PC-3 (cell line): ENCODE results near the gene FOXP3. TPM values are rescaled to one million over a fixed set of nuclear protein-coding genes. Genes with fewer than 3 reads are reported as not detected.

ENCODE experiments used
- ATAC-seq: fragments of 200-7000 bp; cut with Tn5 transposase; 2 replicates; pipeline ENCODE4 v1.9.1; 2020; ENCODE audit warnings: mild to moderate bottlenecking, moderate library complexity
- BruUV-seq: library from RNA; stranded (reverse); fragments of 400-500 nt; replicated peaks from 2 replicates; lab custom pipeline; 2021; lab: Mats Ljungman, UMichigan
- CTCF ChIA-PET: fragments of 300-600 bp; sonication (Branson Sonifier 250); formaldehyde crosslinking; loops from one replicate; lab custom pipeline; 2022; ENCODE audit warnings: antibody characterized with exemption; lab: Charles Lee
- POLR2A ChIA-PET: fragments of 300-600 bp; sonication (Branson Sonifier 250); formaldehyde crosslinking; loops from one replicate; lab custom pipeline; 2022; ENCODE audit warnings: antibody characterized with exemption; ENCODE audit not compliant: unreplicated experiment; lab: Charles Lee
- DNase-seq: peaks from one replicate; pipeline ENCODE4 v3.0.0-alpha.2; 2015
- H2AFZ ChIP-seq: fragments of 300-600 bp; sonication (generic); 2 replicates; pipeline ENCODE4 v1.6.0; 2016; ENCODE audit warnings: antibody characterized with exemption, low read length
- H3F3A ChIP-seq: fragments of 300-600 bp; sonication (generic); one replicate; pipeline ENCODE4 v1.6.0; 2017; ENCODE audit warnings: antibody characterized with exemption, low read length, control low read depth, mild to moderate bottlenecking; ENCODE audit not compliant: unreplicated experiment
- H3K27ac ChIP-seq: fragments of 300-600 bp; sonication (generic); 2 replicates; pipeline ENCODE4 v1.5.1; 2016; ENCODE audit warnings: mild to moderate bottlenecking, low read length
- H3K27me3 ChIP-seq: fragments of 300-600 bp; sonication (generic); 2 replicates; pipeline ENCODE4 v1.6.1; 2016; ENCODE audit warnings: low read length, mixed read lengths
- H3K36me3 ChIP-seq: fragments of 300-600 bp; sonication (generic); 2 replicates; pipeline ENCODE4 v1.6.1; 2016; ENCODE audit warnings: low read depth, mixed run types, low read length, mixed read lengths
- H3K4me1 ChIP-seq: fragments of 300-600 bp; sonication (generic); 2 replicates; pipeline ENCODE4 v1.5.1; 2016; ENCODE audit warnings: low read length; ENCODE audit not compliant: insufficient read depth
- H3K4me2 ChIP-seq: fragments of 300-600 bp; sonication (generic); 2 replicates; pipeline ENCODE4 v1.6.0; 2016; ENCODE audit warnings: low read length
- H3K4me3 ChIP-seq: fragments of 300-600 bp; sonication (generic); 2 replicates; pipeline ENCODE4 v1.5.1; 2016; ENCODE audit warnings: mild to moderate bottlenecking, low read length, mixed read lengths
- H3K79me2 ChIP-seq: fragments of 300-600 bp; sonication (generic); 2 replicates; pipeline ENCODE4 v1.6.1; 2017; ENCODE audit warnings: low read length, mixed read lengths
- H3K9ac ChIP-seq: fragments of 300-600 bp; sonication (generic); 2 replicates; pipeline ENCODE4 v1.6.0; 2016; ENCODE audit warnings: mild to moderate bottlenecking, low read length
- H3K9me2 ChIP-seq: fragments of 300-600 bp; sonication (generic); replicated peaks from 2 replicates; pipeline ENCODE4 v1.6.1; 2016; ENCODE audit warnings: mixed run types, low read length, mixed read lengths
- H3K9me3 ChIP-seq: fragments of 300-600 bp; sonication (generic); 2 replicates; pipeline ENCODE4 v1.6.1; 2016; ENCODE audit warnings: low read length, mixed read lengths
- H4K20me1 ChIP-seq: fragments of 300-600 bp; sonication (generic); 2 replicates; pipeline ENCODE4 v1.6.1; 2016; ENCODE audit warnings: low read length, mixed read lengths
- CTCF ChIP-seq: fragments of 300-600 bp; sonication (generic); conservative IDR thresholded peaks from 2 replicates; pipeline ENCODE4 v1.5.1; 2017; ENCODE audit warnings: antibody characterized with exemption, low read depth, mild to moderate bottlenecking, low read length
- EZH2 ChIP-seq: fragments of 300-600 bp; sonication (generic); IDR thresholded peaks from one replicate; pipeline ENCODE4 v1.6.1; 2017; ENCODE audit warnings: antibody characterized with exemption, mild to moderate bottlenecking, low read length; ENCODE audit not compliant: unreplicated experiment
- EZH2phosphoT487 ChIP-seq: fragments of 300-600 bp; sonication (generic); IDR thresholded peaks from 2 replicates; pipeline ENCODE4 v1.6.1; 2018; ENCODE audit warnings: mild to moderate bottlenecking, antibody characterized with exemption, low read length, borderline replicate concordance
- intact Hi-C: fragments of 100-400 bp; cut with micrococcal nuclease; formaldehyde crosslinking; loops from 2 replicates; pipeline ENCODE4 v1.9.0; 2023
- total RNA-seq: library from RNA; depleted of rRNA; stranded (reverse); fragments of >200 nt; gene quantifications from 2 replicates; pipeline ENCODE4 v1.2.3, GENCODE V29; 2014

FOXP3 gene
- total RNA-seq, 1 experiment from 2014 or later = not detected

GRCh38 chrX:49269767-49270248 lies 5.3 kb upstream of the FOXP3 start, which contains the start of gene PPP1R3F:
PPP1R3F (plus strand) TSS chrX:49269793; CDS start chrX:49269870, 77 bp downstream.
- H3K79me2 ChIP-seq = peaks cover 35% of the 10 kb centered on the region
- no peaks in the 10 kb centered on the region for H4K20me1 ChIP-seq
- peak within 1 kb of the TSS; percentile 83 for H2AFZ ChIP-seq
- H3K9me3 ChIP-seq = no peaks in the 10 kb centered on the region
- no peaks in the 10 kb centered on the region for H3K27me3 ChIP-seq
- ATAC-seq (peak; percentile 8), DNase-seq (no peak)
- H3K9ac ChIP-seq = peak within 1 kb of the TSS; percentile 93
- POLR2A ChIA-PET = interaction anchor here (1.1 kb wide), 1 partner anchor 79 kb away, joined by 11 read pairs; no protein-coding TSS in a partner anchor
- TF ChIP-seq CTCF = no peak
- TF ChIP-seq EZH2phosphoT487 = no peak
- no peak for TF ChIP-seq EZH2
- H3K4me3 ChIP-seq = peak within 1 kb of the TSS; percentile 70
- no peaks in the 10 kb centered on the region for H3F3A ChIP-seq
- CTCF ChIA-PET = no interaction called here
- H3K4me2 ChIP-seq = peak within 1 kb of the TSS; percentile 95
- BruUV-seq = no TSS peak
- no peaks in the 10 kb centered on the region for H3K36me3 ChIP-seq
- H3K27ac ChIP-seq = peak within 1 kb of the TSS; percentile 84
- peaks cover 30% of the 10 kb centered on the region for H3K4me1 ChIP-seq
- intact Hi-C loops = loop anchor here (1.0 kb wide), 1 partner anchor 79 kb away; no protein-coding TSS in a partner anchor
- no peaks in the 10 kb centered on the region for H3K9me2 ChIP-seq

GRCh38 chrX:49269010-49269766 lies 4.7 kb upstream of the FOXP3 start:
- Histone ChIP-seq H3K4me3 (peak overlapping the region; percentile 70), H3K27me3 (no peaks in the 10 kb centered on the region), H4K20me1 (no peaks in the 10 kb centered on the region), H3F3A (no peaks in the 10 kb centered on the region), H3K36me3 (no peaks in the 10 kb centered on the region), H3K79me2 (peaks cover 35% of the 10 kb centered on the region), H3K9me3 (no peaks in the 10 kb centered on the region), H3K4me1 (peaks cover 30% of the 10 kb centered on the region), H2AFZ (peak overlapping the region; percentile 83), H3K9ac (peak overlapping the region; percentile 93), H3K27ac (peak overlapping the region; percentile 84), H3K9me2 (no peaks in the 10 kb centered on the region), H3K4me2 (peak overlapping the region; percentile 95)
- TF ChIP-seq EZH2phosphoT487 = no peak
- no peak for TF ChIP-seq EZH2
- TF ChIP-seq CTCF = no peak
- ATAC-seq (peak; percentile 90), DNase-seq (peak; percentile 98)
- intact Hi-C loops = loop anchor here (1.0 kb wide), 1 partner anchor 78 kb away; no protein-coding TSS in a partner anchor
- CTCF ChIA-PET = interaction anchor here (0.7 kb wide), 1 partner anchor 1317 kb away, joined by 3 read pairs; no protein-coding TSS in a partner anchor
- POLR2A ChIA-PET = interaction anchor here (0.6 to 1.1 kb wide), 3 partner anchors 78 to 366 kb away, joined by 4 to 11 read pairs (median 4); no protein-coding TSS in a partner anchor
- BruUV-seq = no TSS peak
